ENCODE results near the gene APOBEC2. TPM values are rescaled to one million over a fixed set of nuclear protein-coding genes. Genes with fewer than 3 reads are reported as not detected.

APOBEC2 gene
- total and polyA plus RNA-seq, 2 of the 13 experiments (the other 11 are each of a cell fraction or from before 2014, with no cell fraction given) = 0.09 TPM; not detected in 1

DNA sequence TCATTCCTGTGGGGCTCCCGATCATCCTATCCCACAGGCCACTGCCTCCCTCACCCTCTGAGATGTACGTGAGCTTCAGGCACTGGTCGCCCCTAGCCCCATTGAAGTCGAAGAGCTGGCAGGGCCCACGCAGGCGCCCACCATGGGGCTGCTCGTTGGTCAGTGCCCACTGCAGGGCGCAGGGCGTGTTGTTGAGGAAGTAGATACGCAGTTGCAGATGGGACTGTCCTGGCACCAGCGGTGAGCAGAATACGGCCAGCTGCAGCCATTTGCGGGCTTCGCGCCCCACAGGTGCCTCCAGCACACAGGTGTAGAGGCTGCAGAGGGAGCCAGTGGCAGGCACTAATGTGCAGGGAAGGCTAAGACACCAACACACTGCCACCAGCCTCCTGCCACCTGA, 20.2 kb upstream of the APOBEC2 start:
- Histone ChIP-seq H4K20me1 (ENCODE audit: insufficient read depth, low read length) (no peaks in the 10 kb centered on the region), H3K4me2 (ENCODE audit: low read depth, low read length) (no peak overlapping the region), H3K27me3 (ENCODE audit: control insufficient read depth in 1 of 2, insufficient read depth in 2 of 2, low read length in 2 of 2) (no peaks in the 10 kb centered on the region), H3K36me3 (replicated peaks in 1 of 2; ENCODE audit: control insufficient read depth in 1 of 2, insufficient read depth in 2 of 2, low read length in 2 of 2) (peaks cover 0 to 1% of the 10 kb centered on the region in 2 experiments; a peak in 1 of 5 replicates), H3K9me3 (ENCODE audit: low read length) (no peaks in the 10 kb centered on the region), H3K4me1 (ENCODE audit: insufficient read depth, low read length) (peaks cover 40% of the 10 kb centered on the region), H3K79me2 (ENCODE audit: insufficient read depth, low read length) (no peaks in the 10 kb centered on the region), H3K9ac (ENCODE audit: insufficient read depth, low read depth, low read length) (no peak overlapping the region), H2AFZ (ENCODE audit: low read length) (no peak overlapping the region), H3K4me3 (replicated peaks in 1 of 3; ENCODE audit: insufficient read depth in 1 of 3, low read depth in 2 of 3, low read length in 3 of 3) (no peak overlapping the region), H3K27ac (ENCODE audit: extremely low read length, insufficient read depth, low read length) (no peak overlapping the region)
- intact Hi-C loops (cut with micrococcal nuclease; ENCODE audit: unreplicated experiment) (loop anchor here (1.0 kb wide), 1 partner anchor 34 kb away; no protein-coding TSS in a partner anchor), in situ Hi-C loops (cut with HindIII; ENCODE audit: extremely low pct_ligation_motif_present, low pct_unique_long_range_greater_than_20kb) (loop anchor here (5.0 to 25.0 kb wide), 2 partner anchors 34 to 696 kb away; no protein-coding TSS in a partner anchor)
- no TSS peak for BruUV-seq (replicated peaks)
- DNase-seq (ENCODE audit: low spot score) (no peak), ATAC-seq (no peak), FAIRE-seq (no peak)
- TF ChIP-seq ZNF761 (CRISPR knock-in tag; conservative IDR thresholded peaks at IDR 0.05) (no peak), AGO2 (optimal IDR thresholded peaks at IDR 0.05; ENCODE audit: low read depth, low read length) (peak; percentile 41), DNMT1 (CRISPR knock-in tag; IDR thresholded peaks at IDR 0.05) (no peak), TBX3 (IDR thresholded peaks at IDR 0.05; ENCODE audit: borderline replicate concordance) (no peak)
- POLR2A ChIA-PET = interaction anchor here (1.8 kb wide), 1 partner anchor 40 kb away, joined by 5 read pairs; the partner anchor contains the start of genes NFYA and OARD1
- WGBS (ENCODE audit: low lambda C conversion rate) = 97% methylated on average over 15 of the region's 15 CpGs
- CTCF ChIA-PET (ENCODE audit: low intra/inter-chr PET ratio, low total read pairs) = interaction anchor here (3.3 kb wide), 1 partner anchor 34 kb away, joined by 19 read pairs; no protein-coding TSS in a partner anchor

DNA sequence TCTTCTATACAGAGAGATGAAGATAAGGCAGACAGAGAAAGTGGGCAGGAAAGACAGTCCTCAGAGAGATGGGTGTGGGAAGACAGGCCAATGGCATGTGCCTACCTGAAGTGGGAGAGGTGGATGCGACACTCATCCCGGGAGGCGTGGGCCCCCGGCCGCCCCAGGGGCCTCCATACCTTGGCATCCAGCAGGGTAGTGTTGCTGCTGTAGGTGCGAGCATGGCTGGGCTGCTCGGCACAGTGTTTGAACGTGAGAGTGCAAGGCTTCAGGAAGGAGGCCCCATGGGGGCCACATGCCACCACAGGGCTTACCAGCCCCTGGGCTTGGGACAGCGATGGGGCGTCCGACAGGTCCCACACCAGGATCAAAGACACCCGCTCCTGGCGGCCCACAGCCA, 19.2 kb upstream of the APOBEC2 start:
- Histone ChIP-seq H3K36me3 (replicated peaks in 1 of 2; ENCODE audit: control insufficient read depth in 1 of 2, insufficient read depth in 2 of 2, low read length in 2 of 2) (peaks cover 0 to 1% of the 10 kb centered on the region in 2 experiments; a peak in 1 of 5 replicates), H3K27ac (ENCODE audit: extremely low read length, insufficient read depth, low read length) (no peak overlapping the region), H3K4me2 (ENCODE audit: low read depth, low read length) (no peak overlapping the region), H2AFZ (ENCODE audit: low read length) (no peak overlapping the region), H4K20me1 (ENCODE audit: insufficient read depth, low read length) (no peaks in the 10 kb centered on the region), H3K9ac (ENCODE audit: insufficient read depth, low read depth, low read length) (no peak overlapping the region), H3K9me3 (ENCODE audit: low read length) (no peaks in the 10 kb centered on the region), H3K27me3 (ENCODE audit: control insufficient read depth in 1 of 2, insufficient read depth in 2 of 2, low read length in 2 of 2) (no peaks in the 10 kb centered on the region), H3K4me1 (ENCODE audit: insufficient read depth, low read length) (peaks cover 40% of the 10 kb centered on the region), H3K79me2 (ENCODE audit: insufficient read depth, low read length) (no peaks in the 10 kb centered on the region), H3K4me3 (replicated peaks in 1 of 3; ENCODE audit: insufficient read depth in 1 of 3, low read depth in 2 of 3, low read length in 3 of 3) (no peak overlapping the region)
- no peak for ATAC-seq
- POLR2A ChIA-PET = no interaction called here
- in situ Hi-C loops (cut with HindIII; ENCODE audit: extremely low pct_ligation_motif_present, low pct_unique_long_range_greater_than_20kb) = loop anchor here (5.0 to 25.0 kb wide), 2 partner anchors 34 to 696 kb away; no protein-coding TSS in a partner anchor
- intact Hi-C loops (cut with micrococcal nuclease; ENCODE audit: unreplicated experiment) = no loop called here
- 90% methylated on average over 13 of the region's 13 CpGs for WGBS (ENCODE audit: low lambda C conversion rate)
- BruUV-seq (replicated peaks) = no TSS peak
- DNase-seq (ENCODE audit: low spot score) = no peak
- no peak for FAIRE-seq
- TF ChIP-seq AGO2 (optimal IDR thresholded peaks at IDR 0.05; ENCODE audit: low read depth, low read length) = peak; percentile 46
- TF ChIP-seq ZNF367 (CRISPR knock-in tag; IDR thresholded peaks at IDR 0.05; ENCODE audit: borderline replicate concordance) = no peak
- CTCF ChIA-PET (ENCODE audit: low intra/inter-chr PET ratio, low total read pairs) = no interaction called here
